Keratinocyte (primary cell): ENCODE data around the gene KRT23. TPM values are rescaled to one million over a fixed set of nuclear protein-coding genes. Genes with fewer than 3 reads are reported as not detected.

ENCODE experiments used
- DNase-seq: peaks from one replicate; pipeline ENCODE4 v3.0.0-alpha.2; 2011; ENCODE audit warnings: low read depth, missing footprints, low spot score
- FAIRE-seq: peaks from 2 replicates; lab custom pipeline; 2011; peaks lifted over from hg19 to GRCh38; lab: Jason Lieb, UNC
- H2AFZ ChIP-seq: 2 replicates; pipeline ENCODE4 v1.6.0; 2012; ENCODE audit warnings: low read length, control low read depth, inconsistent platforms; ENCODE audit not compliant: control insufficient read depth
- H3K27ac ChIP-seq: 2 replicates; pipeline ENCODE4 v1.5.1; 2011; ENCODE audit warnings: low read length; ENCODE audit not compliant: control insufficient read depth, insufficient read depth
- H3K27me3 ChIP-seq: 3 replicates; pipeline ENCODE4 v1.6.0; 2011; ENCODE audit warnings: low read length; ENCODE audit not compliant: control insufficient read depth, insufficient read depth; ENCODE audit errors: extremely low read depth
- H3K36me3 ChIP-seq, 2 experiments: 2 replicates in 1 of 2; 3 replicates in 1 of 2; pipeline ENCODE4 v1.5.1; 2011; ENCODE audit warnings: low read length in 2 of 2, mild to moderate bottlenecking in 1 of 2; ENCODE audit not compliant: control insufficient read depth in 2 of 2, insufficient read depth in 2 of 2; ENCODE audit errors: extremely low read depth in 1 of 2
- H3K4me1 ChIP-seq: 3 replicates; pipeline ENCODE4 v1.5.1; 2011; ENCODE audit warnings: low read length; ENCODE audit not compliant: control insufficient read depth, insufficient read depth; ENCODE audit errors: extremely low read depth
- H3K4me2 ChIP-seq: 3 replicates; pipeline ENCODE4 v1.6.0; 2011; ENCODE audit warnings: low read depth, low read length; ENCODE audit not compliant: control insufficient read depth, insufficient read depth; ENCODE audit errors: extremely low read depth
- H3K4me3 ChIP-seq, 3 experiments: fragments of 200-600 bp in 1 of 3; sonication (generic) in 1 of 3; 2 replicates in 2 of 3; 3 replicates in 1 of 3; pipeline ENCODE4 v1.5.1; 2011 to 2016; ENCODE audit warnings: low read length in 3 of 3, mild to moderate bottlenecking in 3 of 3, control low read depth in 2 of 3, inconsistent platforms in 1 of 3, low read depth in 1 of 3, mixed read lengths in 1 of 3, mixed run types in 1 of 3, moderate library complexity in 1 of 3; ENCODE audit not compliant: control insufficient read depth in 2 of 3, insufficient read depth in 2 of 3; ENCODE audit errors: extremely low read depth in 1 of 3
- H3K79me2 ChIP-seq: 2 replicates; pipeline ENCODE4 v1.6.0; 2012; ENCODE audit warnings: low read length; ENCODE audit not compliant: control insufficient read depth, insufficient read depth
- H3K9ac ChIP-seq: 3 replicates; pipeline ENCODE4 v1.6.0; 2011; ENCODE audit warnings: low read length; ENCODE audit not compliant: control insufficient read depth, insufficient read depth; ENCODE audit errors: extremely low read depth
- H3K9me1 ChIP-seq: 3 replicates; pipeline ENCODE4 v1.6.0; 2011; ENCODE audit warnings: low read length; ENCODE audit not compliant: control insufficient read depth, insufficient read depth; ENCODE audit errors: extremely low read depth
- H3K9me3 ChIP-seq: 2 replicates; pipeline ENCODE4 v1.5.1; 2012; ENCODE audit warnings: low read depth, low read length; ENCODE audit not compliant: control insufficient read depth
- H4K20me1 ChIP-seq: 3 replicates; pipeline ENCODE4 v1.6.0; 2011; ENCODE audit warnings: low read length; ENCODE audit not compliant: control insufficient read depth, insufficient read depth; ENCODE audit errors: extremely low read depth
- CTCF ChIP-seq, 3 experiments: IDR thresholded peaks in 1 of 3; conservative IDR thresholded peaks in 1 of 3; optimal IDR thresholded peaks in 1 of 3; 2 replicates in 2 of 3; 3 replicates in 1 of 3; pipeline versions ENCODE3 to v1.5.1; 2011; ENCODE audit warnings: low read length in 3 of 3, mild to moderate bottlenecking in 3 of 3, moderate library complexity in 2 of 3, control low read depth in 1 of 3, inconsistent platforms in 1 of 3; ENCODE audit not compliant: insufficient read depth in 2 of 3; ENCODE audit errors: extremely low read depth in 1 of 3
- EZH2 ChIP-seq: IDR thresholded peaks from one replicate; pipeline ENCODE4 v1.6.1; 2012; ENCODE audit warnings: inconsistent platforms, mild to moderate bottlenecking, low read length, moderate library complexity
- dilution Hi-C: fragments of 300-500 bp; cut with MboI; formaldehyde crosslinking; loops from one replicate; pipeline ENCODE4 v1.7.0; 2020; ENCODE audit warnings: low sequenced_read_pairs; ENCODE audit not compliant: extremely low pct_ligation_motif_present
- polyA plus RNA-seq, 5 experiments: library from polyadenylated mRNA; depleted of rRNA in 3 of 5; stranded (reverse) in 3 of 5; stranded (forward) in 1 of 5; unstranded in 1 of 5; fragments of >200 nt; gene quantifications; 1 replicate in 1 of 5; 2 replicates in 3 of 5; 3 replicates in 1 of 5; pipeline versions ENCODE4 v1.2.1 to v1.2.3, GENCODE V29; 2011 to 2012; ENCODE audit warnings: missing spikeins in 2 of 5, low read depth in 1 of 5, low replicate concordance in 1 of 5

Gene KRT23
- polyA plus RNA-seq, 1 donor (not counting 4 experiments of a cell fraction or from before 2014, with no cell fraction given): 8.2 TPM

DNA sequence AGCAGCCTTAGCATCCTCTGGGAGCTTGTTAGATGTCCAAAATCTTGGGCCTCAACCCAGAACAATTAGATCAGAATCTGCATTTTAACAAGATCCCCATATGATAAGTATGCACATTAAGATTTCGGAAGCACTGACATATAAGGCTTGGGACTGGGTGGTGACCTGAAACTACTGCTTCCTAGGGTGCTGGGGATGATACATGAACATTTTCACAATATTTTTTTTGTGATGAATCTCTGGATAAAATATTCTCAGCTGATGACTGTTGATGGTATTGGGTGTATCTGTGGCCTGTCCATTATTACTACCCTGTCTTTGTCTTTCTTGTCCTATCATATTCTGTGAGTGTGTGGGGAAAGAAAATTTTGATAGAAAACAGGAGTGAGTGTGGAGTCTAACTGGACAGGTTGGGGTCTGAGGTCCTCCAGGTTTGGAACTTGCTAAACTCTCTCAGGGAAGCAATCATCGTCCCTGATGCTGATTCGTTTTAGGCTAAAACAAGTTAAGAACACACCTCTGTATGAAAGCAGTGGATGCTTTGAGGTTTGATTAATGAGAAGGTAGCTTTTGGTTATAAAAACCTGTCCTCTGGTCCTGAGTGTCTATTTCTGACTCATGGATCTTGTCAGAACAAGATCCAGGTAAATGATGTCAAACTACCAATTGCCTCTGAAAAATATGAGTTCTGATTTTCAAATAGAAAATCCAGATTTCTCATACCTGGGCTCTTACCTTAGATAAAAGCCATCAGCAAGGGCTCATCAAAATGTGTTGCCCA lies 23.2 kb downstream of the KRT23 start:
- no peaks in the 10 kb centered on the region for H3K36me3 ChIP-seq
- no peak for DNase-seq
- dilution Hi-C loops: no loop called here
- peak overlapping the region; percentile 78 for H3K9ac ChIP-seq
- peak overlapping the region; percentile 99 for H3K27ac ChIP-seq
- no peak for TF ChIP-seq EZH2
- TF ChIP-seq CTCF (optimal IDR thresholded peaks at IDR 0.05 in 1 of 3, IDR thresholded peaks at IDR 0.05 in 1 of 3, conservative IDR thresholded peaks at IDR 0.05 in 1 of 3; ENCODE audit: extremely low read depth in 1 of 3, insufficient read depth in 2 of 3, low read length in 3 of 3): no peak
- no peak overlapping the region for H2AFZ ChIP-seq
- H4K20me1 ChIP-seq: no peaks in the 10 kb centered on the region
- no peaks in the 10 kb centered on the region for H3K9me1 ChIP-seq
- H3K4me2 ChIP-seq: peak overlapping the region; percentile 82
- H3K4me1 ChIP-seq: peaks cover 55% of the 10 kb centered on the region
- H3K4me3 ChIP-seq: peak overlapping the region in 2 of 3 experiments; percentile 46 to 57
- no peaks in the 10 kb centered on the region for H3K79me2 ChIP-seq
- H3K9me3 ChIP-seq: no peaks in the 10 kb centered on the region
- peak; percentile 49 for FAIRE-seq
- H3K27me3 ChIP-seq: no peaks in the 10 kb centered on the region

GRCh38 chr17:40912486-40913210 lies 24.8 kb downstream of the KRT23 start:
- no peaks in the 10 kb centered on the region for H3K27me3 ChIP-seq
- FAIRE-seq (no peak), DNase-seq (no peak)
- no peak overlapping the region for H3K9ac ChIP-seq
- no peaks in the 10 kb centered on the region for H4K20me1 ChIP-seq
- H3K27ac ChIP-seq: no peak overlapping the region
- no peaks in the 10 kb centered on the region for H3K9me1 ChIP-seq
- dilution Hi-C loops: no loop called here
- H3K36me3 ChIP-seq: no peaks in the 10 kb centered on the region
- H3K9me3 ChIP-seq: no peaks in the 10 kb centered on the region
- no peak for TF ChIP-seq EZH2
- TF ChIP-seq CTCF (optimal IDR thresholded peaks at IDR 0.05 in 1 of 3, IDR thresholded peaks at IDR 0.05 in 1 of 3, conservative IDR thresholded peaks at IDR 0.05 in 1 of 3; ENCODE audit: extremely low read depth in 1 of 3, insufficient read depth in 2 of 3, low read length in 3 of 3): no peak
- H3K4me3 ChIP-seq: no peak overlapping the region
- H3K4me1 ChIP-seq: peaks cover 58% of the 10 kb centered on the region
- H2AFZ ChIP-seq: no peak overlapping the region
- H3K4me2 ChIP-seq: no peak overlapping the region
- no peaks in the 10 kb centered on the region for H3K79me2 ChIP-seq
